SK-N-SH (cell line): ENCODE data around the gene MAP6D1. TPM values are rescaled to one million over a fixed set of nuclear protein-coding genes. Genes with fewer than 3 reads are reported as not detected.

ENCODE experiments used
- CTCF ChIA-PET: fragments of 300-600, 350-600 bp; formaldehyde crosslinking; extraction: SDS; loops from one replicate; lab custom pipeline; 2021; lab: Yijun Ruan, JAX
- POLR2A ChIA-PET: fragments of 350-600 bp; sonication (Branson Sonifier 250); formaldehyde crosslinking; extraction: SDS; loops from one replicate; lab custom pipeline; 2020; ENCODE audit warnings: antibody characterized with exemption, inconsistent platforms; lab: Yijun Ruan, JAX
- DNase-seq: peaks from one replicate; pipeline ENCODE4 v3.0.0; 2012
- H2AFZ ChIP-seq: fragments of 200-600 bp; sonication (generic); 2 replicates; pipeline ENCODE4 v1.8.1; 2016; ENCODE audit warnings: antibody characterized with exemption, mild to moderate bottlenecking, low read depth
- H3F3A ChIP-seq: fragments of 200-600 bp; sonication (generic); replicated peaks from 2 replicates; pipeline ENCODE3; 2016; ENCODE audit warnings: antibody characterized with exemption, mild to moderate bottlenecking; ENCODE audit not compliant: insufficient read depth
- H3K27ac ChIP-seq, 2 experiments: fragments of 200-500 bp in 1 of 2; fragments of 200-600 bp in 1 of 2; sonication (Bioruptor generic) in 1 of 2; sonication (generic), shearing (Covaris generic) in 1 of 2; 2 replicates each; pipeline versions ENCODE4 v1.5.1 to v1.6.1; 2014 to 2016; ENCODE audit warnings: low read depth in 2 of 2, inconsistent platforms in 1 of 2, low read length in 1 of 2, mild to moderate bottlenecking in 1 of 2, mixed read lengths in 1 of 2
- H3K27me3 ChIP-seq: fragments of 200-600 bp; sonication (generic), shearing (Covaris generic); 2 replicates; pipeline ENCODE4 v1.6.1; 2016; ENCODE audit warnings: mixed run types; ENCODE audit not compliant: insufficient read depth
- H3K36me3 ChIP-seq, 2 experiments: fragments of 200-500 bp in 1 of 2; fragments of 200-600 bp in 1 of 2; sonication (Bioruptor generic) in 1 of 2; sonication (generic) in 1 of 2; replicated peaks in 1 of 2; 2 replicates each; pipeline versions ENCODE3 to v1.5.1; 2014 to 2016; ENCODE audit warnings: low read length in 1 of 2, mild to moderate bottlenecking in 1 of 2; ENCODE audit not compliant: insufficient read depth in 2 of 2, control insufficient read depth in 1 of 2
- H3K4me1 ChIP-seq, 2 experiments: fragments of 200-500 bp in 1 of 2; fragments of 200-600 bp in 1 of 2; sonication (Bioruptor generic) in 1 of 2; sonication (generic), shearing (Covaris generic) in 1 of 2; 2 replicates each; pipeline versions ENCODE4 v1.5.1 to v1.6.1; 2014 to 2016; ENCODE audit warnings: low read depth in 1 of 2, low read length in 1 of 2, mixed run types in 1 of 2; ENCODE audit not compliant: insufficient read depth in 2 of 2, control insufficient read depth in 1 of 2
- H3K4me2 ChIP-seq: fragments of 200-600 bp; sonication (generic), shearing (Covaris generic); 2 replicates; pipeline ENCODE4 v1.6.1; 2017; ENCODE audit warnings: mixed run types
- H3K4me3 ChIP-seq, 2 experiments: fragments of 200-500 bp in 1 of 2; fragments of 200-600 bp in 1 of 2; sonication (Bioruptor generic) in 1 of 2; sonication (generic), shearing (Covaris generic) in 1 of 2; 2 replicates each; pipeline versions ENCODE4 v1.5.1 to v1.8.1; 2014 to 2016; ENCODE audit warnings: low read depth in 2 of 2, inconsistent platforms in 1 of 2, low read length in 1 of 2, mild to moderate bottlenecking in 1 of 2, mixed read lengths in 1 of 2, moderate library complexity in 1 of 2
- H3K79me2 ChIP-seq: fragments of 200-600 bp; sonication (generic); 2 replicates; pipeline ENCODE4 v1.8.1; 2017; ENCODE audit warnings: mild to moderate bottlenecking; ENCODE audit not compliant: insufficient read depth
- H3K9ac ChIP-seq: fragments of 200-600 bp; sonication (generic); 2 replicates; pipeline ENCODE4 v1.6.1; 2017; ENCODE audit warnings: mixed run types
- H3K9me2 ChIP-seq: fragments of 200-600 bp; sonication (generic); 2 replicates; pipeline ENCODE4 v1.6.1; 2017; ENCODE audit warnings: mixed run types
- H3K9me3 ChIP-seq: fragments of 200-600 bp; sonication (generic); 2 replicates; pipeline ENCODE4 v1.6.1; 2017; ENCODE audit warnings: mixed run types, mild to moderate bottlenecking, moderate library complexity
- H4K20me1 ChIP-seq: fragments of 200-600 bp; sonication (generic); 2 replicates; pipeline ENCODE4 v1.6.1; 2017; ENCODE audit warnings: mild to moderate bottlenecking, mixed run types; ENCODE audit not compliant: insufficient read depth
- ELF1 ChIP-seq: IDR thresholded peaks from 2 replicates; pipeline ENCODE4 v1.4.0; 2012
- EP300 ChIP-seq, 2 experiments: IDR thresholded peaks; 2 replicates each; pipeline versions ENCODE4 v1.4.0 to v1.6.1; 2012; ENCODE audit warnings: borderline replicate concordance in 1 of 2, low read depth in 1 of 2, low read length in 1 of 2
- FOSL2 ChIP-seq: IDR thresholded peaks from 2 replicates; pipeline ENCODE4 v1.4.0; 2012; ENCODE audit warnings: low read depth, mild to moderate bottlenecking, moderate library complexity, borderline replicate concordance
- FOXJ3 ChIP-seq: sonication (generic); formaldehyde crosslinking; IDR thresholded peaks from 2 replicates; pipeline ENCODE4 v1.5.1; 2020; ENCODE audit warnings: mild to moderate bottlenecking, missing genetic modification reagents
- GATA2 ChIP-seq: sonication (generic); formaldehyde crosslinking; IDR thresholded peaks from 2 replicates; pipeline ENCODE4 v1.5.0; 2020; ENCODE audit warnings: mild to moderate bottlenecking, missing genetic modification reagents
- MEF2A ChIP-seq: IDR thresholded peaks from 2 replicates; pipeline ENCODE4 v1.4.0; 2012; ENCODE audit warnings: low read depth, borderline replicate concordance
- NRF1 ChIP-seq: IDR thresholded peaks from 2 replicates; pipeline ENCODE4 v1.6.1; 2012; ENCODE audit warnings: low read depth, mild to moderate bottlenecking, low read length
- RFX5 ChIP-seq: IDR thresholded peaks from 2 replicates; pipeline ENCODE4 v1.6.1; 2012; ENCODE audit warnings: mild to moderate bottlenecking, improper control_type of control experiment, low read length
- RXRA ChIP-seq: IDR thresholded peaks from 2 replicates; pipeline ENCODE4 v1.4.0; 2012; ENCODE audit warnings: low read depth, mild to moderate bottlenecking, borderline replicate concordance
- SMC3 ChIP-seq: IDR thresholded peaks from 2 replicates; pipeline ENCODE4 v1.6.1; 2012; ENCODE audit warnings: low read depth, low read length, improper control_type of control experiment
- TCF12 ChIP-seq: IDR thresholded peaks from 2 replicates; pipeline ENCODE4 v1.4.0; 2012
- WGBS: methylation state at CpG from one replicate; pipeline ENCODE4 v1.1.6; 2017; ENCODE audit warnings: low lambda C conversion rate; 5-methylcytosine and 5-hydroxymethylcytosine counted together
- polyA plus RNA-seq, 3 experiments: library from polyadenylated mRNA; depleted of rRNA; stranded (reverse); fragments of >200 nt; gene quantifications; 2 replicates each; pipeline ENCODE4 v1.2.3, GENCODE V29; 2012
- TF ChIP-seq, protein P1 (sequence below): IDR thresholded peaks from 2 replicates; pipeline ENCODE4 v1.4.0; 2012; ENCODE audit warnings: low read depth, borderline replicate concordance
- TF ChIP-seq, protein P2 (sequence below): fragments of 200-600 bp; sonication (generic); IDR thresholded peaks from 2 replicates; pipeline ENCODE4 v1.6.1; 2017; ENCODE audit warnings: antibody characterized with exemption, mild to moderate bottlenecking, moderate library complexity

The MAP6D1 gene
- polyA plus RNA-seq, 1 of the 3 experiments (the other 2 are of a cell fraction): 2.6 TPM

DNA sequence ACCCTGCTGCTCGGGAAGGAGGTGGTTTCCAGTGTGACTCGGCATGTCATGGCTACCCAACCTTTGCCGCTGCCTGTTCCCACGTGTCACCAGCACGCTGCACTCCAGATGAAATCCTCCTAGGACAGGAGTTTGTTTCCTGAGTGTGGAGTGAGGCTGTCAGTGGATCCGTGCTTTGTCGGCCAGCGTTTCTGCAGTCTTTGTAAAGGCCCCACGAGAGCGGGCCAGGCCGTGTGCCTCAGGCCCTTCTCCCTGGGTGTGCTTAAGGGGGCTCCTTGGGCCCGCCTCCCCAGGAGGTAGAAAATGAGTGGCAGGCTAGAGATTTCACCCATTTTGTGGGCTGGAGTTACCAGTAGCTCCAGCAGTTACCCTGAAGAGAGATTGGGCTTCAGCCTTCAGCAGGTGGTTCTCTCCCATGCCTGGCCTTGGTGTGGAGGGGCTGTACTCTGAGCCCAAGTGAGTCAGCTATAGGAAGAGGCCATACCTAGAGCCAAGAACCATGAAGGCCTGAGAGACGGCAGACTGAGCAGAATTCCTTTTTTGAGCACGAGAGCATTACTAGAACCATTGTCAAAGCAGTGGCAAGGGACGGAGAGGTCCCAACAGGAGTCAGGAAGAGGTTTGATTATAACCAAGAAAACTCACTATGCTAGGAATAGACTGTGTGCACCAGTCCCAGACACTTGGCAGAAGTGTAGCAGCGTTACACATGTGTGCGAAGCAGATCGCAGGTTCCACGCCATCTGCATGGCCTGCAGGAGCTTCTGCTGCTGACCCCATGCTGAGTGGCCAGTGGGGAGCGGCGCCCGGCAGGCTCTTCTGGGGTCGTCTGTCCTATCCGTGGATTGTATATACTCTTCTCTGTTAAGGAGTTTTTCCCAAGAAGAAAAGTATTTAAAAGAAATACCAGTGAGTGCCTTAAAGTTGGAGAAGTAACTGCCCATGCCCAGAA is 14.5 kb downstream of the MAP6D1 start:
- H3F3A ChIP-seq: no peaks in the 10 kb centered on the region
- no peak for DNase-seq
- H3K4me1 ChIP-seq: no peaks in the 10 kb centered on the region
- no peaks in the 10 kb centered on the region for H3K9me3 ChIP-seq
- H3K4me2 ChIP-seq: no peak overlapping the region
- POLR2A ChIA-PET: no interaction called here
- H4K20me1 ChIP-seq: no peaks in the 10 kb centered on the region
- TF ChIP-seq RFX5 (no peak), MEF2A (no peak), NRF1 (no peak), RXRA (no peak), FOSL2 (no peak), TCF12 (no peak), EP300 (IDR thresholded peaks at IDR 0.05; ENCODE audit: borderline replicate concordance in 1 of 2, low read depth in 1 of 2, low read length in 1 of 2) (no peak), GATA2 (CRISPR knock-in tag) (no peak), SMC3 (no peak)
- TF ChIP-seq, protein P1, sequence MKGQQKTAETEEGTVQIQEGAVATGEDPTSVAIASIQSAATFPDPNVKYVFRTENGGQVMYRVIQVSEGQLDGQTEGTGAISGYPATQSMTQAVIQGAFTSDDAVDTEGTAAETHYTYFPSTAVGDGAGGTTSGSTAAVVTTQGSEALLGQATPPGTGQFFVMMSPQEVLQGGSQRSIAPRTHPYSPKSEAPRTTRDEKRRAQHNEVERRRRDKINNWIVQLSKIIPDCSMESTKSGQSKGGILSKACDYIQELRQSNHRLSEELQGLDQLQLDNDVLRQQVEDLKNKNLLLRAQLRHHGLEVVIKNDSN: no peak
- TF ChIP-seq, protein P2, sequence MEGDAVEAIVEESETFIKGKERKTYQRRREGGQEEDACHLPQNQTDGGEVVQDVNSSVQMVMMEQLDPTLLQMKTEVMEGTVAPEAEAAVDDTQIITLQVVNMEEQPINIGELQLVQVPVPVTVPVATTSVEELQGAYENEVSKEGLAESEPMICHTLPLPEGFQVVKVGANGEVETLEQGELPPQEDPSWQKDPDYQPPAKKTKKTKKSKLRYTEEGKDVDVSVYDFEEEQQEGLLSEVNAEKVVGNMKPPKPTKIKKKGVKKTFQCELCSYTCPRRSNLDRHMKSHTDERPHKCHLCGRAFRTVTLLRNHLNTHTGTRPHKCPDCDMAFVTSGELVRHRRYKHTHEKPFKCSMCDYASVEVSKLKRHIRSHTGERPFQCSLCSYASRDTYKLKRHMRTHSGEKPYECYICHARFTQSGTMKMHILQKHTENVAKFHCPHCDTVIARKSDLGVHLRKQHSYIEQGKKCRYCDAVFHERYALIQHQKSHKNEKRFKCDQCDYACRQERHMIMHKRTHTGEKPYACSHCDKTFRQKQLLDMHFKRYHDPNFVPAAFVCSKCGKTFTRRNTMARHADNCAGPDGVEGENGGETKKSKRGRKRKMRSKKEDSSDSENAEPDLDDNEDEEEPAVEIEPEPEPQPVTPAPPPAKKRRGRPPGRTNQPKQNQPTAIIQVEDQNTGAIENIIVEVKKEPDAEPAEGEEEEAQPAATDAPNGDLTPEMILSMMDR: no peak
- H3K27me3 ChIP-seq: no peaks in the 10 kb centered on the region
- H3K9me2 ChIP-seq: no peaks in the 10 kb centered on the region
- no peak overlapping the region for H3K27ac ChIP-seq
- CTCF ChIA-PET: no interaction called here
- H2AFZ ChIP-seq: no peak overlapping the region
- H3K9ac ChIP-seq: no peak overlapping the region
- 96% methylated on average over 13 of the region's 24 CpGs for WGBS
- no peak overlapping the region for H3K4me3 ChIP-seq
- H3K36me3 ChIP-seq: peaks cover 25 to 66% of the 10 kb centered on the region in 2 experiments
- no peaks in the 10 kb centered on the region for H3K79me2 ChIP-seq

DNA sequence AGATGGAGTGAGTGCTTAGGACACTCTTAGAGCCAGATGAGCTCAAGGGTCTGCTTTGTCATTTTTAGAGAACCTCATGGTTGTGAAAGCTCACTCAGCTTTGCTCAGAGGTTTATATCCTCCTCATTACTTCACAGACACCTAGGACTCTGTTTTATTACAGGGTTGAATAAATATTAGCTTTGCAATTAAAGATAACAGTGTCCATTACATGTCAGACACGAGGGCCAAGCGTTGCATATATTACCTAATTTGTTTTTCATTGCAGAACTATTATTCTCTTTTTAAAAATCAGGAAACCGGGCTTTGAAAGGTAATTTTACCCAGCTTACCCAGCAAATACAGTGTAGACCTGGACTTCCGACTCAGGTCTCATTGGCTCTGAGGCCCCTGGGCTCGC is 16.1 kb downstream of the MAP6D1 start:
- no peaks in the 10 kb centered on the region for H3K27me3 ChIP-seq
- no peak overlapping the region for H2AFZ ChIP-seq
- H3K27ac ChIP-seq: no peak overlapping the region
- H3K9me3 ChIP-seq: no peaks in the 10 kb centered on the region
- no peak for TF ChIP-seq FOXJ3 (CRISPR knock-in tag)
- TF ChIP-seq ELF1: no peak
- no peak for TF ChIP-seq FOSL2
- no peak for TF ChIP-seq SMC3
- peaks cover 35 to 74% of the 10 kb centered on the region in 2 experiments for H3K36me3 ChIP-seq
- H3K4me1 ChIP-seq: no peaks in the 10 kb centered on the region
- H3K79me2 ChIP-seq: no peaks in the 10 kb centered on the region
- H3F3A ChIP-seq: no peaks in the 10 kb centered on the region
- CTCF ChIA-PET: no interaction called here
- H4K20me1 ChIP-seq: no peaks in the 10 kb centered on the region
- WGBS: 94% methylated on average over 5 of the region's 5 CpGs
- POLR2A ChIA-PET: no interaction called here
- no peak overlapping the region for H3K4me2 ChIP-seq
- no peak for DNase-seq
- H3K9me2 ChIP-seq: no peaks in the 10 kb centered on the region
- H3K9ac ChIP-seq: no peak overlapping the region
- no peak overlapping the region for H3K4me3 ChIP-seq
